HG02798 (cell line): ENCODE data around the gene ULK3.
"Not testable (repeated sequence)": the region's sequence is repeated elsewhere in the genome, so short reads cannot be mapped to it uniquely, and the experiment has no call there.

Experiments
- ATAC-seq: cut with Tn5 transposase; IDR thresholded peaks from one replicate; pipeline ENCODE4 v1.9.1; 2021; ENCODE audit warnings: mild to moderate bottlenecking; ENCODE audit not compliant: unreplicated experiment, poor library complexity

The ULK3 gene

GRCh38 chr15:74842581-74843444, at the start of gene ULK3:
Gene ULK3 (minus strand): TSS chr15:74843156. CDS start chr15:74843105, 51 bp downstream.
- peak; percentile 90 for ATAC-seq

- ATAC-seq, result no peak
These were observed 49.4 kb upstream of the ULK3 start for GRCh38 chr15:74892313-74892712.

GRCh38 chr15:74891469-74891868, 48.5 kb upstream of the ULK3 start:
- ATAC-seq, result no peak

GRCh38 chr15:74890665-74890960, 47.7 kb upstream of the ULK3 start:
- no peak for ATAC-seq

- ATAC-seq, result peak; percentile 96
These were observed 47.1 kb upstream of the ULK3 start, which contains the start of gene MPI for GRCh38 chr15:74889883-74890664. Gene MPI (plus strand): TSS chr15:74890042. CDS start chr15:74890074, 32 bp downstream.

DNA sequence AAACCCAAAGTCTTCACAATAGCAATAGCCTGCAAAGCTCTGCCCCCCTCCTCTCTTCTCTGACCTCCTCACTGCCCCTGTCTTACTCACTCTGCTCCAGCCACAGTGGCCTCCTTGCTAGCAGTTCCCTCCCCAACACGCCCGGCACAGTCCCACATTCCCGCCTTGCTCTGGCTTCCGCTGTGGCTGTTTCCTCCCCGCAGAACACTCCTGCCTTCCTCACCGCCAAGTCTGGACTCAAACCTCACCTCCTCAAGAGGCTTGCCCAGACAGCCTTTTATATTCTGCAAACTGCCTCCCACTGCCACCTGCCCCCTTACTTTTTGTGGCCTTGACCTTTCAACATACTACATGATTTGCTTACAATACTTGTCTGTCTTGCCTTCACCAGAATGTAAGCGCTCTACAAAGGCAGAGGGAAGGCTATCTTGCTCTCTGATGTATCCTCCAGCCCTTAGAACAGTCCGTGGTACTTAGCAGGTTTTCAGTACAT, 46.5 kb upstream of the ULK3 start:
- ATAC-seq, result peak; percentile 15

GRCh38 chr15:74888716-74889115, 45.8 kb upstream of the ULK3 start:
- no peak for ATAC-seq

GRCh38 chr15:74887537-74888193, 44.7 kb upstream of the ULK3 start:
- ATAC-seq, result not testable (repeated sequence)

GRCh38 chr15:74885461-74885860, 42.5 kb upstream of the ULK3 start:
- ATAC-seq, result no peak

GRCh38 chr15:74884428-74885223, 41.7 kb upstream of the ULK3 start:
- ATAC-seq, result no peak

- ATAC-seq, result no peak
These were observed 39.6 kb upstream of the ULK3 start for GRCh38 chr15:74882528-74882927.

DNA sequence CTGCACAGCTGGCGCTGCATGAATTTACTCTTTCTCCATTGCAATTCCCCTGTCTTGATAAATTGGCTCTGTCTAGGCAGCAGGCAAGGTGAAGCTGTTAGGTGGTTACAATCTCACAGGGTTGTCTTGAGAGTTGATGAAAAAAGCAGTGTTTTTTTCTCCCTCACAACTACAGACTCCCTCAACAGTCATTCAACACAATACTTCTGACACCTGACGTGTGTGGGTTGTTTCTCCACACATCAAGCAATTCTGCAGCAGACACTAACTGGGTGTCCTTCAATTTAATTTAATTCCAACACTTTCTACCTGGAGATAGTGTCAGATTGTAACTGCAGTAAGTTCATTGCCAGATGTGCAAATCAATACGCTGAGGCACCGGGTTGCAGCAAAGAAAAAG, 35.3 kb upstream of the ULK3 start:
- no peak for ATAC-seq

DNA sequence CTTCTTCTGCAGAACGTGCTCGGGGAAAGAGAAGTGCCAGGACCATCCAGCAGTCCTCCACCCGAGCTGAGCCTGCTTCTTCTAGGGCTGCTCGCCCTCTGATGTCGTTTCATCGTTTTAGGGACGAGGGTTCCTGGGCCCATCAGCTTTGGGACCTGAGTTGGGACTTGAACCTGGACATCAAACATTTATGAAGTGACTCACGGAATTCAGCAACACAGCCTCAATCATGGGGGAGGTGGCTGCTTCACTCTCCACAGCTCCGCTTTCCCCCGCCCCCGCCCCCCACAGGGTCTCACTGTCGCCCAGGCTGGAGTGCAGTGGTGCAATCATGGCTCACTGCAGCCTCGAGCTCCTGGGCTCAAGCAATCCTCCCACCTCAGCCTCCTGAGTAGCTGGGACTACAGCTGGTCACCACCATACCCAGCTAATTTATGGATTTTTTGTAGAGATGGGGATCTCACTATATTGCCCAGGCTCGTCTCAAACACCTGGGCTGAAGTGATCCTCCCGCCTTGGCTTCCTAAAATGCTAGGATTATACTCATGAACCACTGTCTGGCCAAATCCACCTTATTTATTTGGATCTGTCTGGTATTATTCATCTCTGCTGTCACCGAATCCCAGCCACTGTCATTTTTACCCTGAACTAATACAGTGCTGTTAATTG, 30.9 kb upstream of the ULK3 start:
- no peak for ATAC-seq

- ATAC-seq, result peak; percentile 87
These were observed 30.2 kb upstream of the ULK3 start, which contains the start of gene SCAMP2 for GRCh38 chr15:74873036-74873755. Gene SCAMP2 (minus strand): TSS chr15:74873365. CDS start chr15:74873255, 110 bp downstream.

DNA sequence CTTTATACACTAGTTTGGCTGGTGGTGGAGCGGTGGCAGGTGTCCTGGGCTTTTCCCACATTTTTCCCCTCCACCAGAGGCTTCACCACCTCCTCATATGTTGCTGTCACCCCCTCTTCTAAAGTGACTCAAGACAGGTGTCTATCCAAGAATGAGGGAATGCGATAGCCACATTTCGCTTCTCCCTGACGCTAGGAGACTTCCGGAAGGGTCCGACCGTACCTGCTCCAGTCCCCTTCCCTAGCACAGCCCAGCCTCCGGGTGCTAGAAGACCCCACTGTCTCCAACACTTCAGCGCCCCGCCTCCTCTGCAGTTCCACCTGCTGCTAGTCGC, 29.7 kb upstream of the ULK3 start:
- no peak for ATAC-seq

DNA sequence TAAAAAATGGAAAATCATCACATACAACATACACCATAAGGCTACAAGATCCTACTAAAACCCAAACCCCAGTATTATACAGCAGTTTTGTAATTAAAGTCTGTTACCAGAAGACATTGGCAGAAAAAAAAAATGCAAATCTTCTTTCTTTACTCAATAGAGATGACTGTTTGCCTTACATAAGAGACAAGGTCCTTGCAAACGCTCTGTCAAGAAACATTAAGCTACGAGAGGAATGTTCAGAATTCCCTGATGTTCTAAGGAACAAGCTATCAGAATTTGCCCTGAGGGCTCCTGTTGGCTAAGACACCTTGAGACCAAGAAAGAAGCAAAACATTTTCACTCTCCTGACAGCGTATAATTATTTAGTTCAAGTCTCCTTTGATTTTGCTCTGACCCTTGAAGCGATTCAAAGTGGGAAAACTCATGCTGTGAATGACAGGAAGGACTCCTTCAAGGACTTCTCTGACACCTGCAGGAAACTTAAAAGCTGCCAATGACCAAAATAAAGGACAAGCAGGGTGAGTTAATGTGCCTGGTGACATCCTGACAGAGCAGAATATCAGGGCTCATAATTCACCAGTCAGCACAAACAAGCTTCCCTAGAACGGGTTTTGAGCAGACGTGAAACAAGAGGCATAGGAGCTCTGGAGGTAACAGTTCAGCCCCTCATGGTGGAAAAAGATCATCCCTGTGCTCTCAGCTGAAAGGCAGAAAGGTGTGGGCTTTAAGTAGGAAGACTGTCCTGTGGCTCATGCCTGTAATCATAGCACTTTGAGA, 27.7 kb upstream of the ULK3 start:
- ATAC-seq, result no peak

DNA sequence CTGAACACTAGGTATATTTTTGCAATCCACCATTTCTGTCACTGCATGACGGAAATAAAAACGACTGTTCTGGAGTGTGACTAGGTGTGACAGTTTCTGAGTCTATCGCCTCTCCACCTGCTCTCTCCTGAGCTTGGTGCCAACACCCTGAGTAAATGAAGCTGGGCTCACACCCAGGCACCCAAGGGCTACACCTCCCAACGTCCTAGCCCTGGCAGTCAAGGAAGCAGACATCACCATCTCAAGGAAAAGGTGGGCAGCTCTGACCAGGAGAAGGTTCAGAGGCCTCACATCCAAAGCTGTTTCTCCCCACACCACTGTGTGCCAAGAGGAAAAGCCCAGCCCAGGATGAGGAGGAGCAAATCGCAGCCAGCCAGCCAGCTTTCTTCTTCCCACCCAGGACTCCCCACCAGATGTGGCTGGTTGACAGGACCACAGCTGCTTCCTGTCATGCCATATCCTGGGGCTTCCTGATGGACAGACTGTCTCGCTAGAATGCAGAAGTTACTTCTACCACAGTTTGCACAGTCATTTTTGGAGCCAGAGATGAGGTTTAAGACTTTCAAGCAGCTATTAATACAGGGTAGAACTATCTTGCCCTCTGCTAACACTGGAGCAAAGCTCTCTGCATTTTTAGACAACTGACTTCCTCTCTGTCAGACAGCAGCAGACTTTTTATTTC, 26.9 kb upstream of the ULK3 start:
- ATAC-seq, result peak; percentile 35

DNA sequence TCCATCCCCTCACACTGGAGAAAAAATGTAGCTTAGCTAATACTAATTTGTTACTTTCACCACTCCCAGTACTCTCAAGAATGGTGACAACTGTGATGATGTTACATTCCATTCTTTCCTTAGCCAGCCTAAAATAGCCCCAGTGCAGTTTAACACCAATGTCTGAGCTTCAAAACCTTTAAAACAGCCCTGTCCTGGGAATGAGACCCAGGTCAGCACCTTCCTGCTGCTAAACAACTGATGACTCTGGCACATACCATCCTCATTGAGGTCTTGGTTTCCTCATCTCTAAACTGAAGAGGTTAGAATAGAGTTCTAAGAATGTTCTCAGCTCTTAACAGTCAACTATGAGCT, 26.4 kb upstream of the ULK3 start:
- no peak for ATAC-seq
